GM18858 (cell line): ENCODE measurements around the gene NOP53.
"Not testable (repeated sequence)": the region's sequence is repeated elsewhere in the genome, so short reads cannot be mapped to it uniquely, and the experiment has no call there.

Source experiments
- ATAC-seq: cut with Tn5 transposase; IDR thresholded peaks from one replicate; pipeline ENCODE4 v1.9.1; 2021; ENCODE audit not compliant: unreplicated experiment

The NOP53 gene

GRCh38 chr19:47771291-47771690, 25.9 kb downstream of the NOP53 start:
- not testable (repeated sequence) for ATAC-seq

GRCh38 chr19:47776568-47776967, 31.2 kb downstream of the NOP53 start:
- ATAC-seq: no peak

- not testable (repeated sequence) for ATAC-seq
Measured at GRCh38 chr19:47777245-47778048, 32.1 kb downstream of the NOP53 start.

GRCh38 chr19:47778049-47778953, 33.0 kb downstream of the NOP53 start, which contains the start of gene SELENOW:
TSS of gene SELENOW (plus strand) at chr19:47778703. CDS start at chr19:47778786, 83 bp downstream.
- ATAC-seq: no peak

DNA sequence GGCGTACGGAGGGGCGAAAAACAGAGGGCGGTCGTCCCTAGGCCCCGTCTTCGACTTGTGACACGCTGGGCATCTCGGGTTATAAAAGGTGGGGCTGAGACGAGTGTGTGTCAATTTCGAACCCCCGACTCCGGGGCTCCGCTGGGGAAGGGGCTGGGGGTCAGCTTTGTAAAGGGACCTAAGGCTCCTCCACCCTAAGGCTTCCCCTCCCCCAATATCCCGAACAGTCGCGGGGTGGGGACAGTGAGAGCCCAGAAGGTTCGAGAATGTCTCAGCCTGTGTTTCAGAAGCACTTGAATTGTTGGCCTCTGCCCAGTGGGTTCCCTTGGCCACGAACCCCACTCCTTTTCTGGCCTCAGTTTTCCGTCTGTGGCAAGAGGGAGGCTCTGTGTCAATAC, 33.6 kb downstream of the NOP53 start:
- ATAC-seq: no peak

- ATAC-seq: no peak
Measured at GRCh38 chr19:47779524-47780214, 34.3 kb downstream of the NOP53 start.

DNA sequence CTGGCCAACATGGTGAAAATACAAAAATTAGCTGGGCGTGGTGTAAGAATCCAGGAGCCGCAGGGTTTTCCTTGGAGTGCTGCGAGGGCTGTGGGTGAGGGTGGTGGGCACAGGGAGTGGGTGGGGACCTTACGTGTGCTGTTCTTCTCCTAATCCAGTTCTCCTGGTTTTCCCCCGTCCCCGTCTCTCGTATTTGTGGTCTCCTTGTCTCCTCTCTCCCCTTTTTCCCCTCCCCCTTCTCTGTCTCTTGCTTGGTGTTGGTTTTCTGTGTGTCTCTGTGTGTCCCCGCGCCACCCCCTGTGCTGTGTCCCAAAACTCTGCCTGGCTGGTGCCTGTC, 34.8 kb downstream of the NOP53 start:
- no peak for ATAC-seq

GRCh38 chr19:47781590-47782262, 36.4 kb downstream of the NOP53 start:
- ATAC-seq: no peak

DNA sequence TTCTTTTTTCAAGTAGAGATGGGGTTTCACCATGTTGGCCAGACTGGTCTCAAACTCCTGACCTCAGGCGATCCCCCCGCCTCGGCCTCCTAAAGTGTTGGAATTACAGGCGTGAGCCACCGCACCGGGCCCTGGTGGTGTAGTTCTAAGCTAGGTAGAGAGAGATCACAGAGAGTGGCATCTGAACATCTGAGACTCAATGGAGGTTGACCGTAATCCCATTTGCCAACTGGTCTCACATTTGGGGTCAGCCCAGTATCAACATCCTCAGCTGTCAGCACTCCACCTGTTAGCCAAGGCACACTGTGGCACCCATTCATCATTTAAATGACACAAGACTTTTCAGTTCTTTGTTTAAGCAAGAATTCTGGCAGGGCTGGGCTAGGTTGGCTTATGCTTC, 41.2 kb downstream of the NOP53 start:
- no peak for ATAC-seq

DNA sequence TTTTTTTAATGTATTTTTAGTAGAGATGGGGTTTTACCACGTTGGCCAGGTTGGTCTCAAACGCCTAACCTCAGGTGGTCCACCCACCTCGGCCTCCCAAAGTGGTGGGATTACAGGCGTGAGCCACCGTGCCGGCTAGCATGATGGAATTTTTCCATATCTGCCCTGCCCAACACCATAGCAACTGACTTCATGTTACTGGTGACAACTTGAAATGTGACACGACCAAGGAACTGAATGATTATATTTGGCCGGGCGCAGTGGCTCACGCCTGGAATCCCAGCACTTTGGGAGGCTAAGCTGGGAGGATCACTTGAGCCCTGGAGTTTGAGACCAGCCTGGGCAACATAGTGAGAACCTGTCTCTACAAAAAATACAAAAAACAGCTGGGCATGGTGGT, 42.0 kb downstream of the NOP53 start:
- ATAC-seq: not testable (repeated sequence)

DNA sequence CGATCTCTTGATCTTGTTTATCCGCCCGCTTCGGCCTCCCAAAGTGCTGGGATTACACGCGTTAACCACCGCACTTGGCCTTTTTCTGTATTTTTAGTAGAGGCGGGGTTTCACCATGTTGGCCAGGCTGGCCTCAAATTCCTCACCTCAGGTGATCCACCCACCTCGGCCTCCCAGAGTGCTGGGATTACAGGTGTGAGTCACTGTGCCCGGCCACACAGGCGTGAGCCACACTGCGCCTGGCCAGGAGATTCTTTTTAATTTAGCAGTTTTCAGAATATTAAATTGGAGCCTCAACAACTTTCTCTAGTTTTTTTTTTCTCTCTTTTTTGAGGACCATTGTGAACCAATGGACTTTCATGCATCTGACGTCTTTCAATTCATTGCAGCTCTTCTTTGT, 44.5 kb downstream of the NOP53 start:
- not testable (repeated sequence) for ATAC-seq

GRCh38 chr19:47790398-47790814, 45.1 kb downstream of the NOP53 start:
- no peak for ATAC-seq

GRCh38 chr19:47792616-47793015, 47.3 kb downstream of the NOP53 start:
- no peak for ATAC-seq

GRCh38 chr19:47794526-47794925, 49.2 kb downstream of the NOP53 start:
- no peak for ATAC-seq

GRCh38 chr19:47796785-47797184, 51.4 kb downstream of the NOP53 start:
- no peak for ATAC-seq

GRCh38 chr19:47797996-47798903, 52.9 kb downstream of the NOP53 start:
- ATAC-seq: no peak

DNA sequence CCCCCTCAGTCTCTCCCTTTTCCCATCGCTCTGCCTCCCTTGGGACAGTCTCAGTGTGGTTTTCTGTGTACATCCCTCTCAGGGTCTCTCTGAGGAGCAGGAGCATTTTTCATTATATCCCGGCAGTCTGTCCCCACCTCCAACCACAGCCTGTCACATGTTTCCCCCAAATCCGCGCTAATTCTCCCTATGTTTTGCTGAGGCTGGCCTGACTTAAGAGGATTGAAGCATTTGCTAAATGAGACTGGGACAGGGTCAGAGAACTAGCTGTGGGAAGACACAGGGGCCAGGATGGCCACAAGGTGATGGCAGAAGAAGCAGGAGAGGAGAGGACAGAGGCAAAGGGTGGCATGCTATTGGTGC, 53.5 kb downstream of the NOP53 start:
- ATAC-seq: no peak

- ATAC-seq: no peak
Measured at GRCh38 chr19:47801270-47801669, 55.9 kb downstream of the NOP53 start.

- ATAC-seq: no peak
Measured at GRCh38 chr19:47802521-47803043, 57.2 kb downstream of the NOP53 start.

DNA sequence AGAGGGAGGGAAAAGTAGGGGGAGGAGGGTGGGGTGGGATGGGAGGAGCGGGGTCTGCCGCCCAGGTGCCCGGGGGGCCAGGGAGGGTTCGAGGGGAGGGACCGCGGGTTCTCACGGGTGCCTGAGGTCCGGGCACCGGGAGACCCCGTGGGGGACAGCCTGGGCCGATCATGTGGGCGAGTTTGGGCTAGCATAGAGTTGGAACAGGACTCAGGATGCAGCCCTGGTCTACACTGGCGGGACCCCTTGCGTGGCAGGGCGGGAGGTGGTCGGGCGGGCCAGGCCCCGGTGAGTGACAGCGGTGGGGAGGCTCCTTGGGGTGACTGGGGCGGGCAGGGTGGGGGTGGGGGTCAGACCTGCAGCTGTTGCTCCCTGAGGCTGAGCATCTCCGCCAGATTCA, 57.8 kb downstream of the NOP53 start:
- not testable (repeated sequence) for ATAC-seq
